GM12892 (cell line): ENCODE measurements around the gene TNFSF13.

Experiments used
- POLR2A ChIP-seq: IDR thresholded peaks from 2 replicates; pipeline ENCODE4 v1.6.1; 2011; ENCODE audit warnings: low read depth, low read length, control low read depth
- POLR2AphosphoS5 ChIP-seq: IDR thresholded peaks from 2 replicates; pipeline ENCODE4 v1.6.1; 2011; ENCODE audit warnings: low read depth, low read length, control low read depth
- TAF1 ChIP-seq: IDR thresholded peaks from 2 replicates; pipeline ENCODE4 v1.6.1; 2011; ENCODE audit warnings: low read depth, mild to moderate bottlenecking, control low read depth, low read length, borderline replicate concordance

- TF ChIP-seq POLR2A (peak; percentile 97), TAF1 (peak; percentile 94), POLR2AphosphoS5 (peak; percentile 91)
Observed at GRCh38 chr17:7583253-7584109, 24.9 kb downstream of the TNFSF13 start, which contains the start of gene MPDU1.
